GM23338 (cell line): ENCODE results near the gene MCEE.

ENCODE experiments used
- CTCF ChIP-seq, 2 experiments: fragments of 200-600 bp in 1 of 2; sonication (generic) in 1 of 2; conservative IDR thresholded peaks; 2 replicates each; pipeline versions ENCODE4 v1.5.1 to v1.6.1; 2016 to 2017; ENCODE audit warnings: antibody characterized with exemption in 2 of 2, low read depth in 2 of 2, mild to moderate bottlenecking in 2 of 2, moderate library complexity in 1 of 2
- ETS1 ChIP-seq: IDR thresholded peaks from 2 replicates; pipeline ENCODE4 v1.6.1; 2016; ENCODE audit warnings: antibody characterized with exemption
- JUNB ChIP-seq: IDR thresholded peaks from one replicate; pipeline ENCODE4 v1.6.1; 2016; ENCODE audit warnings: antibody characterized with exemption; ENCODE audit not compliant: unreplicated experiment
- POLR2AphosphoS5 ChIP-seq: IDR thresholded peaks from 2 replicates; pipeline ENCODE4 v1.6.1; 2016; ENCODE audit warnings: antibody characterized with exemption, low read depth

GRCh38 chr2:71102981-71103681, 26.9 kb downstream of the MCEE start:
- TF ChIP-seq CTCF (conservative IDR thresholded peaks at IDR 0.05; ENCODE audit: low read depth in 2 of 2) (no peak), ETS1 (no peak), POLR2AphosphoS5 (no peak), JUNB (no peak)
